GM18868 (cell line): ENCODE measurements around the gene PRKRA.
"Not testable (repeated sequence)": the region's sequence is repeated elsewhere in the genome, so short reads cannot be mapped to it uniquely, and the experiment has no call there.

Source experiments
- ATAC-seq: cut with Tn5 transposase; IDR thresholded peaks from one replicate; pipeline ENCODE4 v1.9.1; 2021; ENCODE audit warnings: mild to moderate bottlenecking, moderate library complexity; ENCODE audit not compliant: unreplicated experiment

Gene PRKRA

GRCh38 chr2:178414266-178415247 is 36.4 kb downstream of the PRKRA start:
- ATAC-seq: peak; percentile 80

GRCh38 chr2:178413472-178414265 is 37.3 kb downstream of the PRKRA start:
- peak; percentile 81 for ATAC-seq

GRCh38 chr2:178412453-178412852 is 38.5 kb downstream of the PRKRA start:
- ATAC-seq: not testable (repeated sequence)

DNA sequence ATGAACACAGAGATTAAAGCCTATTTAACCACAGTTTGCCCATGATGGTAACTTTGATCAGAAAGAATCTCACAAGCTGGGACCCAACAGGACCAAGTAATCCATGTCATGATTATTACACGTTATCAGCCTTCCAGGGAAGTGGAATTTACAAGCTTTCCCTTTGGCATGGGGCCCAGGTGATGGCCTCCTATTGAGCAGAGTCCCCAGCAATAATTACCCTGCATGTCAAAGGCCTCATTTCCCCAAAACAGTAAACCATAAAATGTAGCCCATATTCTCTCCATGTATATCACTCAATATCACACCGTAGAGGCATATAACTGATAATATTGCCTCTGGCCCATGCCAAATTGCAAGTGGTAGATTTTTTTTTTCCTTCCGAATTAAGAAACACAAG is 38.9 kb downstream of the PRKRA start:
- no peak for ATAC-seq

GRCh38 chr2:178409261-178409660 is 41.7 kb downstream of the PRKRA start:
- ATAC-seq: no peak

DNA sequence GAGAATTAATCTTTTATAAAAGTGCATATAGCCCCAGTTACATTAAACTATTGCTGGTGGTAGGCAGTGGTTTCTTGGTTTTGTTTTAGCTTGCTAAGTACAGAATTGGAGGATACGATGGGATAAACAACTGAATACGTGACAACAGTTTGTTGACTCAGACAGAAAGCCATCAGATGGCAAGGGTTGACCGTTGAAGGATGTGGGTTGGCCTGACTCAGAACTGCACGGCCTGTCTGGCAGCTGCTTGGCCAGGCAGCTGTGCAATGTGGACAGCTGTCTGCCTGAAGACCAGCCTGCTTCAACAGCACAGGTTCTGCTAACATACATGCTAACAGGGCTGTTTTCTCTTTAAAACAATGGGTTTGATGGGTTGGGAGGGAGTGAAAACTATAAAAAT is 46.6 kb downstream of the PRKRA start:
- ATAC-seq: peak; percentile 99

DNA sequence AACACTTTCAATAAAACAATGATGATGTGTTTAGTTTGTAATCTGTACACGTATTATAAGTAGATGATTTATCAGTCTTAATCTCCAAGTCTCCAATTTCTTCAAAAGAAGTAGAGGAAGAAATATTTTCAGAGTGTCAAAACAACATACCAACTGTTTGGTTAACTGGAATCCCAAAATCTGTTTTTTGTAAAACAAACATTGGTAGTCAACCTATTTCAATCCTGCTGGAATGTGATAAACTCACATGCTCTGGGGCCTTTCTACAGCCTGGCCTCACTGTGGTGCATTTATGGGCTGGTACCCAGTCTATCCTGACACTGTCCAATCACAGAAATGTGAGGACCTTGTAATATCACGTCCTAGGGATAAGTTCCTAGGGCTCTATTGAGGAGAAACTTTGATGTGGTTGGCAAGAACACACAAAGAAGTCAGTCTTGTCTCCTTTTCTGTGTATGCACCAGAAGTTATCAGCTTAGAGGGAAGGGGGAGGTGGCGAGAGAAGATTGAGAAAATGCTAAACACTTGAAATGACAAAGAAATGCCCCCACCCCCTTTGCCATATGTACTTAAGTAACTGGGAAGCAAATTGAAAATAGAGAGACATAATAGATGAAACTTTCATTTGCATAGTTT is 47.2 kb downstream of the PRKRA start:
- ATAC-seq: peak; percentile 39

DNA sequence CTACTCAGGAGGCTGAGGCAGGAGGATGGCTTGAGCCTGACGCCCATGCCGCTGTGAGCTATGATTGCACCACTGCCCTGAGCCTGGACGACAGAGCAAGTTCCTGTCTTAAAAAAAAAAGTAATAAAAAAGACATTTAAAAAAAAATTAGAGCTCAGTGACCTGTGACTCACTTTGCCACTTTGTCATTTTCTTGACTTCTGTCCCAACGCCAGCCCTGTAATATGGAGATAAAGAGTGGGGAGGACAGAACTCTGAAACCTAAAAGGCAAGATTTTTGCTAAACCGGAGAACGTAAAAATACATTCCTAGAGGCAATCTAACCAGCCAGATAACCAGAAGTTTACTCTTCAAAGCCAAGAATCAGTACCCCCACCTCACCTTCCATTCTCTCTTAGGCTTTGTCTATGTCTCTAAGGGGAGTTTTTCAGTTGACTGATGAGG is 49.0 kb downstream of the PRKRA start:
- no peak for ATAC-seq

GRCh38 chr2:178397002-178397605 is 53.9 kb downstream of the PRKRA start:
- ATAC-seq: peak; percentile 92

DNA sequence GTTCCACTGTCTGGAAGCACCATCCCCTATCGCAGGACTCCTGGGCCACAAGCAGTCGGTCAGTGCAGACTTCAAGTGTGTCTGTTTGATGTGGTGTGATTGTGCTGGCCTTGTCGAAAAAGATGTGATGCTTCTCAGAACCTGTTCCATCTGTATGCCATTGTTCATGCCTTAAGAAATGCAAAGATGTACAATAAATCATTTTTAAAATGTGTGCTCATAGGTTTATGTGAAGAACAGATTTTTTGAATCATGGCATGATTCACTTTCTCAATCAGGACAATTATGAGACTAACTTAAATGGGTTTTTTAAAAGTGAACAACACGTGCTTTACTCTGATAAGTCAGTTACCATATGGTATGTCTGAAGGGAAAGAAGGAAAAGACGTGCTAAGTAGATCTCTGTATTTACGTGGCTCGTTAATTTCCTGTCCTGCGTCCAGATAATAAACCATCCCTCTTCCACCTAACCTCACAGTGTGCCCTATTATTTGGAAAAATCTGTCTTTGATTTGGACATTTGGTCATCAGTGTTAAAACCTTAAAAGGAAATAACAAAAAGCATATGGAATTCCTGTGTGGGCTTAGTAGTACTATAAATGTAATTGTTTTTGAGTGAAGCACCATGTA is 54.9 kb downstream of the PRKRA start:
- ATAC-seq: no peak

- ATAC-seq: no peak
These were observed 55.7 kb downstream of the PRKRA start for GRCh38 chr2:178395295-178395694.

GRCh38 chr2:178394859-178395258 is 56.1 kb downstream of the PRKRA start:
- ATAC-seq: no peak

DNA sequence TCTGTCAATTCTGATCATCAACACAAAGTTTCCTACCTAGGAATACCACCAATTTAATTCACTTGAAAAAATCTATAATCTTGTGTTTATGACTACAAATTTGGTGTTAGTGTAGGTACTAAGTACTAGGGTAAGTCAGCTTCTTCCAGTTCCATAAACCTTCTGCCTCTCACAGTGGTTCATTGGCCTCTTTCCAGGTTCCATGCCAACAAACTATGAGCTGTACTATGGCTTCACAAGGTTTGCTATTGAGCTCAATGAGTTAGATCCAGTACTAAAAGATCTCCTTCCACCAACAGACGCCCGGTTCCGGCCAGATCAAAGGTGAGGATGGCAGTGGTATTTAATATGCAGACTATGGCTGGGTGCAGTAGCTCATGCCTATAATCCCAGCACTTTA is 58.8 kb downstream of the PRKRA start:
- no peak for ATAC-seq

DNA sequence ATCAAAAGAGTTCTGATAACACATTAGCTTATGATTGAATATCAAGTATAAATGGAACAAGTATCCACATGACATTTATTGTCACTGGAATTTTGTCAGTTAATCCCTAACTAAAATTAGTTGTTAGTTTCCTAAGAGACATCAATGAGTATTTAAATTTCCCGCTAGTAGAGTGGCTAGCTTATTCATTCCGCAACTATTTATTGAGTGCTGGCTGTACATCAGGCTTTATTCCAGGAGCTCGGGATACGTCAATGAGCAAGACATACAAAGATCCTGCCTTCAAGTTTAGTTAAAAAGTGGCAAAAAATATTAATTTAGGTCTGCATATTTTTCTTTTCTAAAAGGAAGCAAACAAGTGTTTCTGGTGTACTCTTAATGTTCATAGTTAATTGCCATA is 59.3 kb downstream of the PRKRA start:
- ATAC-seq: no peak

GRCh38 chr2:178388287-178388686 is 62.7 kb downstream of the PRKRA start:
- ATAC-seq: no peak

GRCh38 chr2:178386986-178387597 is 63.9 kb downstream of the PRKRA start:
- ATAC-seq: no peak

DNA sequence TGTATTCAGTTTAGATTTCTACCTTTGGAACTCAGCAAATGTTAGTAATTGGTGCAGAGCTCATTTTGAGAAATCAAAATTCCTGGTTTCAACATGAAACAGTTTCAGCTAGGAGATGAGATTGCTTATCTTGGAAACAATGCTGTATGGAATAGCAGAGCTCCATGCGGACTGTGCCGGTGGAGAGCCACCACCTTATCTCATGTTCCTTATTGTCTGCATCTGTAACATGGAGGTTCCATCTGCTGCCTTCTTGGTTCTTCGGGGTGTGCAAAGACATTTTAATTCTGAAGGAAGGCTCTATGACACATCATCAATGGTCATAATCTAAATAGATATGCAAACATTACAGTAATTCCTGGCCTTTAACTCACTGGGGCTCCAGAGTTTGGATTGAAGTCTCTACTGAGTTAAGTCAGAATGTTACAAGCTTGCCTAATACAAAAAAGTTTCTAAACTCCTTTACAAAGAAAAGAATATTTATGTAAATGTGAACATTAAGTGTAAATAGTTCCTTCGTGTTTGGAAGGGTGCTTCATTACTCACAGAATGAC is 65.3 kb downstream of the PRKRA start:
- ATAC-seq: no peak

- ATAC-seq: no peak
These were observed 67.3 kb downstream of the PRKRA start for GRCh38 chr2:178383718-178384117.
